ENCODE results near the gene LGMN. TPM values are rescaled to one million over a fixed set of nuclear protein-coding genes. Genes with fewer than 3 reads are reported as not detected.
A peak's percentile ranks its signal among the peaks of the same experiment; 100 is the strongest.

The LGMN gene
- total and polyA plus RNA-seq, 2 of the 8 experiments (the other 6 are each of a cell fraction or from before 2014, with no cell fraction given) = 57.4 to 83.4 TPM

GRCh38 chr14:92794547-92794941 lies 46.1 kb upstream of the LGMN start (continued):
- no peak for TF ChIP-seq YY1 (IDR thresholded peaks at IDR 0.05; ENCODE audit: low read depth, low read length)
- no peak for TF ChIP-seq EP300 (IDR thresholded peaks at IDR 0.05; ENCODE audit: borderline replicate concordance in 1 of 2, low read depth in 2 of 2, low read length in 2 of 2)
- TF ChIP-seq SRF (IDR thresholded peaks at IDR 0.05; ENCODE audit: low read depth, low read length) = no peak
- TF ChIP-seq CTCF (IDR thresholded peaks at IDR 0.05; ENCODE audit: control extremely low read depth in 1 of 3, insufficient read depth in 1 of 3, low read depth in 1 of 3, low read length in 3 of 3) = no peak
- TF ChIP-seq CEBPB (IDR thresholded peaks at IDR 0.05; ENCODE audit: low read depth, low read length) = no peak
- TF ChIP-seq ATF3 (IDR thresholded peaks at IDR 0.05; ENCODE audit: insufficient read depth, low read depth, low read length) = no peak
- TF ChIP-seq KDM4A (IDR thresholded peaks at IDR 0.05; ENCODE audit: low read depth, low read length, severe bottlenecking) = peak; percentile 35
- no peak for TF ChIP-seq TCF12 (IDR thresholded peaks at IDR 0.05; ENCODE audit: low read depth, low read length)
- no peak for TF ChIP-seq FOSL1 (IDR thresholded peaks at IDR 0.05; ENCODE audit: insufficient read depth, low read depth, low read length)
- TF ChIP-seq E2F6 (IDR thresholded peaks at IDR 0.05) = no peak
- no peak for TF ChIP-seq ZNF274 (IDR thresholded peaks at IDR 0.05; ENCODE audit: borderline replicate concordance, extremely low read depth, low read length)
- TF ChIP-seq POLR2A (IDR thresholded peaks at IDR 0.05; ENCODE audit: control extremely low read depth in 1 of 2, low read depth in 2 of 2, low read length in 2 of 2) = no peak
- no peak for TF ChIP-seq EZH2 (IDR thresholded peaks at IDR 0.05; ENCODE audit: low read depth, low read length, severe bottlenecking)
- TF ChIP-seq CBX8 (IDR thresholded peaks at IDR 0.05; ENCODE audit: borderline replicate concordance, low read depth, low read length) = no peak
- TF ChIP-seq CTBP2 (IDR thresholded peaks at IDR 0.05; ENCODE audit: borderline replicate concordance, insufficient read depth, insufficient read length, low read length) = no peak
- TF ChIP-seq RXRA (IDR thresholded peaks at IDR 0.05; ENCODE audit: insufficient read depth, low read depth, low read length) = no peak

Data from H1 (cell line).